CD4-positive, alpha-beta memory T cell (primary cell): ENCODE data around the gene RTP5. TPM values are rescaled to one million over a fixed set of nuclear protein-coding genes. Genes with fewer than 3 reads are reported as not detected.
"Not testable (repeated sequence)": the region's sequence is repeated elsewhere in the genome, so short reads cannot be mapped to it uniquely, and the experiment has no call there.

Experiments used
- CTCF ChIA-PET: fragments of 350-600 bp; sonication (Branson Sonifier 250); formaldehyde crosslinking; loops from one replicate; lab custom pipeline; 2021; ENCODE audit warnings: inconsistent platforms; ENCODE audit not compliant: partially characterized antibody; lab: Charles Lee
- POLR2A ChIA-PET: fragments of 350-600 bp; sonication (Branson Sonifier 250); formaldehyde crosslinking; loops from one replicate; lab custom pipeline; 2021; ENCODE audit not compliant: partially characterized antibody; lab: Charles Lee
- DNase-seq, 5 donors: peaks; one replicate each; pipeline versions ENCODE4 v3.0.0 to v3.0.0-alpha.2; 2020 to 2022; ENCODE audit warnings: mixed read lengths in 1 of 5
- H3K27ac ChIP-seq: one replicate; pipeline ENCODE4 v1.7.0; 2013; ENCODE audit warnings: low read depth, low read length
- H3K27me3 ChIP-seq: 2 replicates; pipeline ENCODE4 v1.7.0; 2013; ENCODE audit warnings: mild to moderate bottlenecking, low read length, moderate library complexity; ENCODE audit not compliant: insufficient read depth
- H3K36me3 ChIP-seq: 2 replicates; pipeline ENCODE4 v1.7.0; 2013; ENCODE audit warnings: mild to moderate bottlenecking, low read length, moderate library complexity; ENCODE audit not compliant: insufficient read depth
- H3K4me1 ChIP-seq: 2 replicates; pipeline ENCODE4 v1.7.0; 2013; ENCODE audit warnings: mild to moderate bottlenecking, low read length, moderate library complexity; ENCODE audit not compliant: insufficient read depth
- H3K4me3 ChIP-seq, 2 donors: one replicate each; pipeline ENCODE4 v1.7.0; 2013; ENCODE audit warnings: low read length in 2 of 2, mild to moderate bottlenecking in 1 of 2
- H3K9me3 ChIP-seq, 2 donors: one replicate each; pipeline ENCODE4 v1.7.0; 2013; ENCODE audit warnings: low read length in 2 of 2, control low read depth in 1 of 2; ENCODE audit not compliant: control insufficient read depth in 1 of 2
- H3K27ac Mint-ChIP-seq, 7 donors: one replicate each; pipeline ENCODE4 v1.8.0; 2020 to 2021; ENCODE audit warnings: mixed read lengths in 7 of 7, mild to moderate bottlenecking in 6 of 7, inconsistent platforms in 3 of 7, moderate library complexity in 3 of 7
- H3K27me3 Mint-ChIP-seq, 2 donors: one replicate each; pipeline ENCODE4 v1.8.0; 2020 to 2021; ENCODE audit warnings: mixed read lengths in 2 of 2
- H3K36me3 Mint-ChIP-seq, 2 donors: one replicate each; pipeline ENCODE4 v1.8.0; 2020 to 2021; ENCODE audit warnings: mixed read lengths in 2 of 2, inconsistent platforms in 1 of 2, mild to moderate bottlenecking in 1 of 2
- H3K4me1 Mint-ChIP-seq, 4 donors: one replicate each; pipeline ENCODE4 v1.8.0; 2020 to 2021; ENCODE audit warnings: mixed read lengths in 4 of 4, mild to moderate bottlenecking in 1 of 4
- H3K4me3 Mint-ChIP-seq, 8 donors: one replicate each; pipeline ENCODE4 v1.8.0; 2020 to 2021; ENCODE audit warnings: mixed read lengths in 8 of 8, mild to moderate bottlenecking in 7 of 8, moderate library complexity in 6 of 8, inconsistent platforms in 3 of 8
- H3K9me3 Mint-ChIP-seq, 8 donors: one replicate each; pipeline ENCODE4 v1.8.0; 2020 to 2021; ENCODE audit warnings: mixed read lengths in 8 of 8, mild to moderate bottlenecking in 5 of 8, inconsistent platforms in 3 of 8, moderate library complexity in 1 of 8
- intact Hi-C: fragments of 100-400 bp; cut with micrococcal nuclease; formaldehyde crosslinking; loops from one replicate; pipeline ENCODE4 v1.15.1; 2023
- polyA plus RNA-seq, 2 donors: library from polyadenylated mRNA; unstranded; fragments of 300-500 nt; fragmentation: Illumina TruSeq; gene quantifications; one replicate each; pipeline ENCODE4 v1.2.3, GENCODE V29; 2021
- total RNA-seq, 2 experiments: library from RNA; stranded (reverse); gene quantifications; one replicate each; pipeline ENCODE4 v1.2.3, GENCODE V29; 2021

RTP5 gene
- total and polyA plus RNA-seq, 4 experiments from 2014 or later, result 0.28 TPM; not detected in 3

DNA sequence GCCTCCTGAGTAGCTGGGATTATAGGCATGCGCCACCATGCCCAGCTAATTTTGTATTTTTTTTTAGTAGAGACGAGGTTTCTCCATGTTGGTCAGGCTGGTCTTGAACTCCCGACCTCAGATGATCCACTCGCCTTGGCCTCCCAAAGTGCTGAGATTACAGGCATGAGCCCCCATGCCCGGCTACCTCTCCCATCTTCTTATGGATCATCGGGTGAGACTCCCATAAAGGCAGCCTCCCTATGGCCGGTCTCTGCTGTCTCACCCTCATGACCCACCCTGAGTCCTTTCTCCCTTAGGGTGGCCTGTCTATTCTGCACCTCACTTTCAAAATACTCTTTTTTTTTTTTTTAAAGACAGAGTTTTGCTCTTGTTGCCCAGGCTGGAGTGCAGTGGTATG is 38.3 kb downstream of the RTP5 start:
- intact Hi-C loops, H3K9me3 ChIP-seq, H3K27me3 Mint-ChIP-seq, H3K9me3 Mint-ChIP-seq, H3K27me3 ChIP-seq, H3K36me3 ChIP-seq, H3K4me1 Mint-ChIP-seq, DNase-seq, H3K4me1 ChIP-seq, H3K27ac Mint-ChIP-seq, H3K4me3 ChIP-seq, CTCF ChIA-PET, H3K27ac ChIP-seq, H3K4me3 Mint-ChIP-seq, POLR2A ChIA-PET: not testable (repeated sequence)
- peaks cover 21 to 33% of the 10 kb centered on the region in 2 donors for H3K36me3 Mint-ChIP-seq

DNA sequence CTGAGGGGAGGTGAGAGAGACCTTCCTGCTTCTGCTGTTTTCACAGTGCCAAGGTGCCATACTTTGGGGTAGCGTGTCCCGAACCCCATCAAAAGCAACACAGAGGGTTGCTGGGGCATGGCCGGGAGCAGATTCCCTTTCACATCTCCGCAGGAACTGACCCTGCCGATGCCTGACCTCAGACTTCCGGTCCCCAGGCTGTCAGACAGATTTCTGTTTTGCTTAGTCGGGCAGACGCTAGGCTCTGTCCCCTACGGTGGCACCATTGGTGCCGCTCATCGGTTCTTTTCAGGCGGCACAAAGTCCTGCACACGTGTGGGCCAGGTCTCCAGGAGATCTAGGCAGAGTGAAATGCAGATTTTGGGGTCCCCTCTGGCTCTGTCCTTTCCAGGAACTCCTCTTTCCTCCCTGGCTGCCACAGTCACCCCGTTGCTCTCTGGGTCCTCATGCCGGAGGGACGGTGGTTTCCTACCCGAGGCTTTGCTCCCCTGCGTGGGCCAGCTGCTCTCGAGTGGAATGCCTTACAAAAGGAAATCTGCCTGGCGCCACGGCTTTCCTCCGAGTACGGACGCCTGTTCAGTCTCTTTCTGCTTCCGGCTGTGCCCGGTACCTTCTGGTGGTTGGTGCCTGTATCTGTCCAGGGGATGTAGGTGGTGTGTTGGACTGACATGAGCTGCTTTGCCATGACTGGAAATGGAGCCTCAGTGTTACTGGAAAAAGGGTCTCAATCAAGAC is 39.3 kb downstream of the RTP5 start:
- POLR2A ChIA-PET, result no interaction called here
- Histone ChIP-seq H3K4me3 (no peak overlapping the region), H3K4me1 (no peaks in the 10 kb centered on the region), H3K9me3 (no peaks in the 10 kb centered on the region), H3K27me3 (no peaks in the 10 kb centered on the region), H3K27ac (no peak overlapping the region), H3K36me3 (no peaks in the 10 kb centered on the region)
- CTCF ChIA-PET, result no interaction called here
- Mint-ChIP-seq H3K27ac (no peak overlapping the region), H3K4me3 (no peak overlapping the region), H3K4me1 (peaks cover 0 to 4% (median 1%) of the 10 kb centered on the region in 4 donors), H3K36me3 (peaks cover 22 to 39% of the 10 kb centered on the region in 2 donors), H3K27me3 (no peaks in the 10 kb centered on the region), H3K9me3 (peaks cover 0 to 9% (median 0%) of the 10 kb centered on the region in 8 donors)
- intact Hi-C loops, result no loop called here
- DNase-seq, result no peak

GRCh38 chr2:241909769-241910168 is 40.2 kb downstream of the RTP5 start:
- no peaks in the 10 kb centered on the region for H3K36me3 ChIP-seq
- CTCF ChIA-PET, result no interaction called here
- H3K4me3 ChIP-seq, result no peak overlapping the region
- Mint-ChIP-seq H3K4me3 (no peak overlapping the region), H3K36me3 (peaks cover 22 to 39% of the 10 kb centered on the region in 2 donors), H3K9me3 (peaks cover 0 to 9% (median 0%) of the 10 kb centered on the region in 8 donors), H3K4me1 (peaks cover 0 to 4% (median 1%) of the 10 kb centered on the region in 4 donors), H3K27ac (no peak overlapping the region), H3K27me3 (no peaks in the 10 kb centered on the region)
- H3K27me3 ChIP-seq, result no peaks in the 10 kb centered on the region
- no peak overlapping the region for H3K27ac ChIP-seq
- no peaks in the 10 kb centered on the region for H3K4me1 ChIP-seq
- POLR2A ChIA-PET, result no interaction called here
- intact Hi-C loops, result no loop called here
- no peaks in the 10 kb centered on the region for H3K9me3 ChIP-seq
- DNase-seq, result no peak

DNA sequence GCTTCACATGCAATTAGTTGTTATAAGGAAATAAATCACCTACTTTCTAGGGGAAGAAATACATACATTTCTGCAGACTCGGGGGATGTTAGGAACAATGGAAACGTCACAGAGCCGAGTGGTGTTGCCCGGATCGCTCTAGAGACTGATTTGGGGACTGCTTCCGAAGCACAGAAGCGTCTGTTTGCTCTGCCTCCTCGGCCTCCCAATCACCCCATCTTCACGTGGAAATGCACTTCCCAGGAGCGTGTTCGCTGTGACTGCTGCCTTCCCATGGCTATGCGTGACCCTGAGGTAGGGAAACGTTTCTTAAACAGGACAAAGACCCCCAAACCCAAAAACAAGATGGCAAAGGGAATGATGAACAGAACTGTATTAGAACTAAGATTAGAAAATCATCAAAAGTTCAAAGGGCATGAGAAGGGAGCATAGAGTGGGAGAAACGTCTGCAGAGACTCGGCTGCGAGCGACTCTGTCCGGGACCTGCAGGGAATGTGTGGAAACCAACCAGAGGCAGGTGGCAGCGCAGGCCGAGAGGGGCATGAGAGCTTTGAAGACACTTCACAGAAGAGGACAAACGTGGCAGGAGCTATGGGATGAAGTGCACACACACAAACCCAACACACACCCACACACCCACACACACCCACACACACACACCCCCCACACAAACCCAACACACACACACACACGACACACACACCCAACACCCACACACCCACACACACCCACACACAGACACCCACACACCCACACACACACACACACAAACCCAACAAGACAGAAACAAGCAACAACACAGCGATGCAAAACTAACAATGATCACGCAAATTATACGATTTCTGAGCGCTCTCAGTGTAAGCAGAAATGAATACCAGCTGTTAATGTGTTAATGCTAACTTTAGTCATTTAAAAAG is 41.3 kb downstream of the RTP5 start:
- Mint-ChIP-seq H3K9me3 (peaks cover 0 to 9% (median 0%) of the 10 kb centered on the region in 8 donors), H3K4me3 (peak overlapping the region in 1 of 8 donors; percentile 36), H3K27ac (no peak overlapping the region), H3K27me3 (no peaks in the 10 kb centered on the region), H3K4me1 (peaks cover 0 to 2% (median under 1%) of the 10 kb centered on the region in 4 donors), H3K36me3 (peaks cover 19 to 39% of the 10 kb centered on the region in 2 donors)
- DNase-seq, result no peak
- H3K36me3 ChIP-seq, result no peaks in the 10 kb centered on the region
- intact Hi-C loops, result no loop called here
- no peak overlapping the region for H3K27ac ChIP-seq
- H3K4me1 ChIP-seq, result no peaks in the 10 kb centered on the region
- H3K4me3 ChIP-seq, result no peak overlapping the region
- H3K27me3 ChIP-seq, result no peaks in the 10 kb centered on the region
- H3K9me3 ChIP-seq, result no peaks in the 10 kb centered on the region
- ChIA-PET POLR2A (no interaction called here), CTCF (no interaction called here)

DNA sequence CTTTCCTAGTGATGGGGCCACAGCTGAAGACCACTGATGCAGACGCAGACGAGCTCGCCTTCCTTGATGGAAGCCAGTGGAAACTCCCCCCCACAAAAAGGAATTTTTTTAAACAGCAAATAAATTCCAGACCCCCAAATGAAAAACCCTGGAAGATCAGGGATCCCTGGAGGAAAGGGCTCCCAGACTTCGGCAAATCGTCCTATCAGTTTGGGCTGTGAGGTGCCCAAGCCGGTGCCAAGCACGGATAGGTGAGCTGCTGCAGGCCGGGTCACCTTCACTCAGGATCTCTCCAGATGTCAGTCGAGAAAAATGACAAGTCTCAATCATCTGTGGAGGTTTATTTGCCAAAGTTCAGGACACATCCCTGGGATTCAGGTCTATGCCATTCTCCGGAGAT is 42.0 kb downstream of the RTP5 start:
- ChIA-PET CTCF (no interaction called here), POLR2A (no interaction called here)
- Histone ChIP-seq H3K4me3 (no peak overlapping the region), H3K27ac (no peak overlapping the region), H3K4me1 (no peaks in the 10 kb centered on the region), H3K27me3 (no peaks in the 10 kb centered on the region), H3K9me3 (no peaks in the 10 kb centered on the region), H3K36me3 (no peaks in the 10 kb centered on the region)
- intact Hi-C loops, result no loop called here
- Mint-ChIP-seq H3K27ac (no peak overlapping the region), H3K36me3 (peaks cover 19 to 39% of the 10 kb centered on the region in 2 donors), H3K27me3 (no peaks in the 10 kb centered on the region), H3K4me3 (no peak overlapping the region), H3K4me1 (peaks cover 0 to 2% (median 0%) of the 10 kb centered on the region in 4 donors), H3K9me3 (peaks cover 0 to 9% (median 0%) of the 10 kb centered on the region in 8 donors)
- no peak for DNase-seq

- POLR2A ChIA-PET, result no interaction called here
- CTCF ChIA-PET, result no interaction called here
- Mint-ChIP-seq H3K27ac (no peak overlapping the region), H3K36me3 (peaks cover 18 to 39% of the 10 kb centered on the region in 2 donors), H3K27me3 (no peaks in the 10 kb centered on the region), H3K4me3 (no peak overlapping the region), H3K9me3 (peaks cover 0 to 9% (median 0%) of the 10 kb centered on the region in 8 donors), H3K4me1 (no peaks in the 10 kb centered on the region)
- H3K27ac ChIP-seq, result no peak overlapping the region
- no peak overlapping the region for H3K4me3 ChIP-seq
- DNase-seq, result no peak
- H3K27me3 ChIP-seq, result no peaks in the 10 kb centered on the region
- no peaks in the 10 kb centered on the region for H3K9me3 ChIP-seq
- H3K36me3 ChIP-seq, result no peaks in the 10 kb centered on the region
- no peaks in the 10 kb centered on the region for H3K4me1 ChIP-seq
- intact Hi-C loops, result no loop called here
These were observed 42.6 kb downstream of the RTP5 start for GRCh38 chr2:241912021-241912555.

- H3K36me3 Mint-ChIP-seq, result peaks cover 16 to 37% of the 10 kb centered on the region in 2 donors
- no peak for DNase-seq
- H3K9me3 Mint-ChIP-seq, result peaks cover 0 to 9% (median 0%) of the 10 kb centered on the region in 8 donors
- H3K4me3 Mint-ChIP-seq, result no peak overlapping the region
- H3K27me3 ChIP-seq, result no peaks in the 10 kb centered on the region
- no peaks in the 10 kb centered on the region for H3K27me3 Mint-ChIP-seq
- H3K36me3 ChIP-seq, result no peaks in the 10 kb centered on the region
- no peaks in the 10 kb centered on the region for H3K9me3 ChIP-seq
- intact Hi-C loops, result no loop called here
- H3K4me1 Mint-ChIP-seq, result no peaks in the 10 kb centered on the region
- H3K27ac Mint-ChIP-seq, result no peak overlapping the region
- CTCF ChIA-PET, result no interaction called here
- no peak overlapping the region for H3K27ac ChIP-seq
- H3K4me3 ChIP-seq, result no peak overlapping the region
- POLR2A ChIA-PET, result no interaction called here
- no peaks in the 10 kb centered on the region for H3K4me1 ChIP-seq
These were observed 44.2 kb downstream of the RTP5 start for GRCh38 chr2:241913703-241914102.
